ENCODE measurements around the gene BTG4.

- TF ChIP-seq CTCF (IDR thresholded peaks at IDR 0.05) (no peak), POLR2AphosphoS5 (IDR thresholded peaks at IDR 0.05; ENCODE audit: insufficient read depth in 1 of 2, low read depth in 1 of 2) (no peak), POLR2A (IDR thresholded peaks at IDR 0.05) (no peak)
Measured at GRCh38 chr11:111521135-111521534, 8.9 kb upstream of the BTG4 start.

Measured in vagina (tissue), 2 donors.